Retina (tissue), 1 donor: ENCODE measurements around the gene MAD1L1.
A peak's percentile ranks its signal among the peaks of the same experiment; 100 is the strongest.

Source experiments
- DNase-seq: peaks from one replicate; pipeline ENCODE4 v3.0.0-alpha.2; 2016

MAD1L1 gene

GRCh38 chr7:1867370-1868260 lies 365.1 kb downstream of the MAD1L1 start:
- peak; percentile 90 for DNase-seq

DNA sequence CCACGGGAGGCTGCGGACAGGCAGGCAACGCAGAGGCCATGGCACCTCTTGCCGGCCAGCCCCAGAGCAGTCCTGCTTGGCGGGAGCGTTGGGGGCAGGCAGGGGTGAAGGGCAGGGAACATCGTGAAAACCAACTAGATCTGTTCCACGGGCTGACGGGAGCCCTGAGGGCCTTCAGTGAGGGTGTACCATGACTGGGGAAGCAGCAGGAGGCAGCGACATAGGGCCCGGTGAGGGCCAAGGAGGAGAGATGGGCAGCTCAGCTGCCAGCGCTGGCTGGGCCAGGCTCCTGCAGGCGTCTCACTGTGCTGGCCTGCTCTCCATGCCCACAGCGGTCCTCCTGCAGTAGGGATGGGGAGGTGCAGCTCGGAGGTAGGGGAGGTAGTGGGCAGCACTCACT lies 366.1 kb downstream of the MAD1L1 start:
- DNase-seq: peak; percentile 48

DNA sequence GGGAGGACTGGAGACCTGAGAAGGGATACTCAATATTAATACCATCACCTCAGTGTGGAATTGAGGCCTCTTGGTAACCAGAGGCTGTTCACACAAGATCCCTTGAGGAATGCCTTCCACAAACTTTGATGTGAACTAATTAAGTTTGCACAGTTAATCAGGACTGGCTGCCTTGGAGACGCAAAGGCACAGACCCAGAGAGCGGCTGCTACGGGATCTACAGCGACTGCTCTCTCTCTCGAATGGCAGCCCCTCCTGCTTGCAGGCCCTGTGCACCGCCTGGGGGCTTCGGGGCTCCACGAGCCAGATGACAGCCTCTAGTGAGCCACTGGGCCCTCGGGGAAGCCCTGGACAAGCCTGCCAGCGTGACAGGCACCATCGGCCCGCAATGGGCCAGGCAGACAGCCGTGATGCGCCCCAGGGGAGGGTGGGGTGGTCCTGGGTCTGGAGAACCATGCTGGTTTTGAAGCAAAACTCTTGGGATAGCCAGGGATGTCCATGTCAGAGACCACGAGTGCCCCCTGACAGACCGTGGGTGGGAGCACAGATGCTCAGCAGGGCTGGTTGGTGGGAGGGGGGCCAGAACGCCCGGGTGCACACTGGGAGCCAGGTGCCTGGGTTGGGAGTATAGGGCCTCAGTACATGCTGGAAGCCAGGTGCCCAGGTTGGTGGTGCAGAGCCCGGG lies 367.0 kb downstream of the MAD1L1 start:
- peak; percentile 82 for DNase-seq

DNA sequence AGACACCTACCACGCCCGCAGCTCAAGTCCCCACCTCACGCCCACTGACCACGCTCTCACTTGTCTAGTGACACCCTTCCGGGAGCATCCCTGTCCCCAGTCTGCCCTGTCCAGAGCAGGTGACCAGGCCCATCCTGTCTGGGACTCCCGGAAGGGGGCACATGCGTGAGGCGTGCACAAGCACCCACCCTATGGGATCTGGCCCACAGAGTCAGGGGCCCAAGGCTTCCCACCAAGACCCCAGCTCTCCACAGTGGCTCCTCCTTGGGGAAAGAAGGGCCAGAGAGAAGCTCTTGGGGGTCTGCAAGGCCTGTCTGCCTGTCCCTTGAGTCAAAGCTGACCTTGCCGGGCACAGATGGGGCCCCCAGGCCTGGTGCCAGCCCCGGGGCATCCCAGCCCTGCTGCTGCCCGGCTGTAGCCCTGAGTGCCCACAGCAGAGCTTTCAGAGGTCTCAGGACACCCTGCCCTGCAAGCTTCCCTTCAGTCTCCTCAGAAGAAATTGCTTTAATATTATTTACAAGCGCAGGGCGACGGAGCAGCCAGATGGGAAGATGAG lies 367.7 kb downstream of the MAD1L1 start:
- no peak for DNase-seq

GRCh38 chr7:1864161-1864940 lies 368.4 kb downstream of the MAD1L1 start:
- peak; percentile 87 for DNase-seq

DNA sequence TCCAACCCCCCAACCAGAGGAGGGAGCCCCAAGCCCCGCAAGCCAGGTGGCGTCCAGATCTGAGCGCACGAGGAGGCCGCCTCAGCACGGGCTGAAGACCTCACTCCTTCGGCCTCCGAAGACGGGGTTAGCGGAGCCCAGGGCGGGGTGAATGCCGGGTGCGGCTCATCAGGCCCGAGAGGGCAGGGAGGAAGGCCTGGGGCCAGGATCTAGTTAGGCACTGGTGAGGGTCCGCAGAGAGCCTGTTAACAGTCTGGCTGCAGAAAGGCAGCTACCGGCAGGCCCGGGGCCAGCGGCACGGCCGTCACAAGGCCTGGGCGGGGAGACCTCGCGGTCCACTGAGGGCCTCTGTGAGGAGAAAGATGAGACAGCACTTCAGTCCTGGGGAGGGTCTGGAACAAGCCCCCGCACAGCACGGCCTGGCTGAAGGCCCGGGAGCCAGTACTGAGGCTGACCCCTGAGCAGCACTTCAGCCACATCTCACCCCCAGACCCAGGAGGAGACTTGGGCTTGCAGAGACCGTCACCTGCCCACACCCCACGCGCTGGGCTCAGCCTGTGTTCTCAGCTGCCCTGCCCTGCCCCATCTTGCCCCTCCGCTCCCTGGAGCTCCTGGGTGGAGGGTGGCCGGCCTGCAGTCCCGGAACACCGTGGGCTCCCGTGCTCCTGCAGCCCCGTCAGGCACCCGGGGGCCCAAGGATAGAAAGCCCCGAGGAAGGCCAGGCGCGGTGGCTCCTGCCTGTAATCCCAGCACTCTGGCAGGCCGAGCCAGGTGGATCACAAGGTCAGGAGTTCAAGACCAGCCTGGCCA lies 369.4 kb downstream of the MAD1L1 start:
- peak; percentile 63 for DNase-seq

GRCh38 chr7:1862560-1862959 lies 370.2 kb downstream of the MAD1L1 start:
- no peak for DNase-seq

- no peak for DNase-seq
Observed at GRCh38 chr7:1861799-1862458, 370.8 kb downstream of the MAD1L1 start.

DNA sequence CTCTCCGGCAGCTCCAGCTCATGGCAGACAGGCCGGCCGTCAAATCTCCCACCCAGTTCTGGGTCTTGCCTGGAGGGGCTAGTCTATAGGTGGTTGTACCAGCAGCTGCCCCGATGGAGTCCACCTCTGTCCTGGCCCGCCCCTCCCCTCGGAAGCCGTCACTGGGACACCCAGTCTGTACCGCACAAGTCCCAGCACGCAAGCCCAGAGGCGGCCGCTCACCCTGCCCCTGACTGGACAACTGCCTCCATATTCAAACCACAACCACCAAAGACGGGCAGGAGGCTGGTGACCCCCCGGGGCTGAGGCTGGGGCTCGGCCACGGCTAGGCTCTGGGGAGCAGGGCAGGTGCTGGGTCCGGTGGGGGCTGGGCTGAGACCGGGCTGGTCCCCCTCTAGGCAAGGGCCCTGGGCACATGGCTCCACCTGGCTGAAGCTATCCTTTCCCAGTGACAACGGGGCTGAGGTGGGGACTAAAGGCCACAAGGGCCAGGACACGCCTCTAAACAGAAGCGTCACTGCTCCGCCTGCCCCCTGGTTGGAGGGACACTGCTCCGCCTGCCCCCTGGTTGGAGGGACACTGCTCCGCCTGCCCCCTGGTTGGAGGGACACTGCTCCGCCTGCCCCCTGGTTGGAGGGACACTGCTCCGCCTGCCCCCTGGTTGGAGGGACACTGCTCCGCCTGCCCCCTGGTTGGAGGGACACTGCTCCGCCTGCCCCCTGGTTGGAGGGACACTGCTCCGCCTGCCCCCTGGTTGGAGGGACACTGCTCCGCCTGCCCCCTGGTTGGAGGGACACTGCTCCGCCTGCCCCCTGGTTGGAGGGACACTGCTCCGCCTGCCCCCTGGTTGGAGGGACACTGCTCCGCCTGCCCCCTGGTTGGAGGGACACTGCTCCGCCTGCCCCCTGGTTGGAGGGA lies 371.6 kb downstream of the MAD1L1 start:
- peak; percentile 2 for DNase-seq

- DNase-seq: peak; percentile 20
Observed at GRCh38 chr7:1859266-1860035, 373.3 kb downstream of the MAD1L1 start.

DNA sequence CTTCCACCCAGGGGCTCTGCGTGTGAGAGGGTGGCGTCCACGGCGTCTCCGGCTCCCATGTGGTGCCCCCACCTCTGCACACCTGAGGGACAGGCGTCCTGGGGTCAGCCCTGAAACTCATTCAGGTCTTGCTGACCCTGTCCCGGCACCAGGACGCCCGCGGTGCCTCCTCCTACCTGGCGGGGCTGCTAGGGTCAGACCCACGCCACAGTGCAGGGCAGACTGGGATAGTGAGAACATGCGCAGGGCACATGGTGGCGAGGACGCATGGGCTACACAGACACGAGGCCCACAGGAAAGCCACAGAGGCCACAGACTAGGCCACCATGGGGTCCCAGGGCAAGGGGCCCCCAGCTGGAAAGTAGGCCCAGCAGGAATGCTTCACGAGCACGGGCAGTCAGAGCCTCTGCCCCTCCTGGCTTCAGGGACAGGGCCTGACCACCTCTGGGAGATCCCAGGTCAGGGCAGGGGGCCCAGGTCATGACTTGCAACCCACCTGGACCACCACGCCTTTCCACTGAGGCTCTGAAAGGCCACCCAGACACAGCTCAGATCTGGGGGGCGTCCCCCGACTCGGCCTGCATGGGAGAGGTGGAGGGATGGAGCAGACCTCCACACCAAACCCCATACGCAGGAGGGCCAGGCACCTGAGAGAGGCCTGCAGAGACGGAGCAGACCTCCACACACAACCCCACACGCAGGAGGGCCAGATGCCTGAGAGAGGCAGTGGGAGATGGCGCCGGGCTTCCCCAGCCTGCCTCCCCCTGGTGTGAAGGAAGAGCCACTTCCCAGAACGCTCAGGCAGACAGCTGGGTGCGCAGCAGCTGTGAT lies 374.1 kb downstream of the MAD1L1 start:
- DNase-seq: peak; percentile 17

GRCh38 chr7:1857487-1858421 lies 375.0 kb downstream of the MAD1L1 start:
- DNase-seq: peak; percentile 52

DNA sequence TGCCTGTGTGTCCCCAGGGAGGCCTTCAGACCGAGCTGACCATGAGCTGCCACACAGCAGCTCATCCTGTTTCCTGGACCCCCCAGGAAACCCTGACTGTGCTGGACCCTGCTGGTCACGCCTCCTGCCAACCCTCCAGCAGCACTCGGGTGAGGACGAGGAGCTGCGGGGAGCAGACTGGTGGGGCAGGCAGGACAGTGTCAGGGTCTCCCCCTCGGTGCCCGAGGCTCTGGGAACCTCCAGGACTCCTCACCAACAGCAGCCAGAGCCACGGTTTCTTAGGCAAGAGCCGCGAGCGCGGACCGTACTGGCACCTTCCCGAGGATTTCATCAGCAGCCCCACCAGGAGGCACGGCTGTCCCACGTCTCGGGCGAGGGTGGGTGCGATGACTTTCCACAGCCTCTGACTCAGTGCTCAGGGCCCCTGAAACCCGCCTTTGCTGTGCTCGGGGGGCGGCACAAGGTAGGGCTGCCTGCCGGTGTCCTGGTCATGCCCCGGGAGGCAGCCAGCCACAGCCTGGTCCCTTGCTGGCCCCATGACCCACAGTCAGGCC lies 375.8 kb downstream of the MAD1L1 start:
- no peak for DNase-seq

DNA sequence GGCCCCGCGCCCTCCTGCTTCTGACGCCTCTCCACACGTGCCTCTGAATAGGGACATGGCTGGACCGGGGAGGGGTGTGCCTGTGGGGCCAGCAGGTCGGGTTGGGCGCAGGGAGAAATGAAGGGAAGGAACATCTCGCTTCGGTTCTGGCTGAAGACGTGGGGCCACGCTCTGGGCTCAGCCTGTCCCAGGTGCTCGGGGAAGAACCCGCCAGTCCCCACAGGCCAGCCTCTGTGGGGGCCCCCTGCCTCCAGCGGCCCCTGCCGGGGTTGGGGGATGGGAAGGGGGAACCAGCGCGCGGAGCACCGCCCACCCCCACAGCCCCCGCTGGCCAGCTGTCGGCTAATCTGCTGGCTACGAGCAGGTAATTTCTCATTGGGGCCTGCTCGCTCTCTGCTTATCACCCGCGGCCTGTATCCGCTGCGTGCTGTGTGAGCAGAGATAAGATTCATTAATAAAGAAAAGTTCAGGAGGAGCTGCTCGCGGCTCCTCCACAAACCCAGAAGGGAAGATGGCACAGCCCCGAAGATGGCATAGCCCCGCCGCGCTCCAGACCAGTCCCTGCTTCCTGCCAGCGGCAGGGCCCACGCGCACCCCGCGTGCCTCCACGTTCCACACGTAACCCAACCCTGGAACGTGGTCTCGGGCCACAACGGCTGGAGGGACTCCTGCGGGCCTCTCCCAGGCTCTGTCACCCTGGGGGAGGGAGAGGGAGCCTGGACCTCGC lies 376.4 kb downstream of the MAD1L1 start:
- DNase-seq: peak; percentile 54

GRCh38 chr7:1855725-1856160 lies 377.0 kb downstream of the MAD1L1 start:
- DNase-seq: no peak
